ENCODE data around the gene GPC1.
A peak's percentile ranks its signal among the peaks of the same experiment; 100 is the strongest.

Gene GPC1

GRCh38 chr2:240469239-240469636 lies 33.8 kb downstream of the GPC1 start:
- DNase-seq: no peak

GRCh38 chr2:240469740-240470139 lies 34.3 kb downstream of the GPC1 start:
- no peak for DNase-seq

GRCh38 chr2:240472078-240472790 lies 36.8 kb downstream of the GPC1 start:
- DNase-seq: no peak

GRCh38 chr2:240473211-240473610 lies 37.7 kb downstream of the GPC1 start:
- no peak for DNase-seq

- DNase-seq: no peak
Observed at GRCh38 chr2:240477916-240478315, 42.5 kb downstream of the GPC1 start.

- DNase-seq: no peak
Observed at GRCh38 chr2:240478346-240479110, 43.1 kb downstream of the GPC1 start.

- peak in 1 of 2 experiments; percentile 10 for DNase-seq
Observed at GRCh38 chr2:240479111-240479501, 43.6 kb downstream of the GPC1 start.

GRCh38 chr2:240480834-240481623 lies 45.6 kb downstream of the GPC1 start:
- DNase-seq: no peak

- no peak for DNase-seq
Observed at GRCh38 chr2:240481720-240482119, 46.3 kb downstream of the GPC1 start.

GRCh38 chr2:240482141-240482540 lies 46.7 kb downstream of the GPC1 start:
- peak; percentile 8 for DNase-seq

GRCh38 chr2:240491483-240491882 lies 56.0 kb downstream of the GPC1 start:
- DNase-seq: no peak

GRCh38 chr2:240494194-240494793 lies 58.8 kb downstream of the GPC1 start:
- DNase-seq: no peak

- peak in 1 of 2 experiments; percentile 12 for DNase-seq
Observed at GRCh38 chr2:240494942-240495341, 59.5 kb downstream of the GPC1 start.

GRCh38 chr2:240497082-240497481 lies 61.6 kb downstream of the GPC1 start:
- DNase-seq: peak in 1 of 2 experiments; percentile 10

GRCh38 chr2:240498171-240498957 lies 62.9 kb downstream of the GPC1 start:
- DNase-seq: no peak

- DNase-seq: peak in 1 of 2 experiments; percentile 11
Observed at GRCh38 chr2:240498958-240499260, 63.4 kb downstream of the GPC1 start.

- DNase-seq: peak; percentile 6 to 9
Observed at GRCh38 chr2:240499309-240500301, 64.1 kb downstream of the GPC1 start.

GRCh38 chr2:240500561-240501423 lies 65.3 kb downstream of the GPC1 start:
- DNase-seq: peak; percentile 10 to 11

GRCh38 chr2:240501531-240501991 lies 66.1 kb downstream of the GPC1 start:
- DNase-seq: peak; percentile 5 to 10

- peak in 1 of 2 experiments; percentile 11 for DNase-seq
Observed at GRCh38 chr2:240502059-240502429, 66.6 kb downstream of the GPC1 start.
